WTC11 (cell line): ENCODE results near the gene MDM1. TPM values are rescaled to one million over a fixed set of nuclear protein-coding genes. Genes with fewer than 3 reads are reported as not detected.

Experiments
- ATAC-seq: fragments of 200-7000 bp; cut with Tn5 transposase; 2 replicates; pipeline ENCODE4 v1.10.0; 2021; ENCODE audit warnings: mild to moderate bottlenecking, moderate library complexity
- CTCF ChIA-PET: fragments of 300-600 bp; sonication (Branson Sonifier 250); formaldehyde crosslinking; loops from one replicate; lab custom pipeline; 2021; ENCODE audit warnings: antibody characterized with exemption; lab: Charles Lee
- POLR2A ChIA-PET: fragments of 350-600 bp; sonication (Branson Sonifier 250); formaldehyde crosslinking; loops from one replicate; lab custom pipeline; 2021; ENCODE audit warnings: antibody characterized with exemption; lab: Charles Lee
- DNase-seq: peaks from one replicate; pipeline ENCODE4 v3.0.0; 2021; ENCODE audit warnings: low spot score
- H3K27ac Mint-ChIP-seq: 2 replicates; pipeline ENCODE4 v1.8.0; 2021; ENCODE audit warnings: mixed read lengths
- H3K27me3 Mint-ChIP-seq: 2 replicates; pipeline ENCODE4 v1.8.0; 2021; ENCODE audit warnings: low read depth, mild to moderate bottlenecking, moderate library complexity, mixed read lengths
- H3K36me3 Mint-ChIP-seq: 2 replicates; pipeline ENCODE4 v1.8.0; 2021; ENCODE audit warnings: mixed read lengths
- H3K4me1 Mint-ChIP-seq: 2 replicates; pipeline ENCODE4 v1.8.0; 2022; ENCODE audit warnings: mixed read lengths
- H3K4me3 Mint-ChIP-seq: 2 replicates; pipeline ENCODE4 v1.8.0; 2021; ENCODE audit warnings: mild to moderate bottlenecking, moderate library complexity, mixed read lengths
- H3K9me3 Mint-ChIP-seq: 2 replicates; pipeline ENCODE4 v1.8.0; 2021; ENCODE audit warnings: mixed read lengths
- ARID4B ChIP-seq: sonication (generic); formaldehyde crosslinking; IDR thresholded peaks from 2 replicates; pipeline ENCODE4 v1.8.0; 2023; ENCODE audit warnings: missing genetic modification reagents, mild to moderate bottlenecking, borderline replicate concordance
- CBFB ChIP-seq: sonication (generic); formaldehyde crosslinking; IDR thresholded peaks from 2 replicates; pipeline ENCODE4 v1.8.1; 2022; ENCODE audit warnings: mild to moderate bottlenecking, low read depth, missing genetic modification reagents
- E2F1 ChIP-seq: sonication (generic); formaldehyde crosslinking; IDR thresholded peaks from 2 replicates; pipeline ENCODE4 v1.8.0; 2022; ENCODE audit warnings: mild to moderate bottlenecking, missing genetic modification reagents
- FOXK1 ChIP-seq: sonication (generic); formaldehyde crosslinking; IDR thresholded peaks from 2 replicates; pipeline ENCODE4 v1.8.0; 2022; ENCODE audit warnings: mild to moderate bottlenecking, moderate library complexity, missing genetic modification reagents
- FOXP4 ChIP-seq: sonication (generic); formaldehyde crosslinking; IDR thresholded peaks from 2 replicates; pipeline ENCODE4 v1.8.0; 2022; ENCODE audit warnings: mild to moderate bottlenecking, missing genetic modification reagents
- KAT7 ChIP-seq: sonication (generic); formaldehyde crosslinking; IDR thresholded peaks from 2 replicates; pipeline ENCODE4 v1.8.1; 2023; ENCODE audit warnings: missing genetic modification reagents, mild to moderate bottlenecking, borderline replicate concordance
- NFYB ChIP-seq: sonication (generic); formaldehyde crosslinking; conservative IDR thresholded peaks from 2 replicates; pipeline ENCODE4 v1.8.0; 2022; ENCODE audit warnings: low read depth, missing genetic modification reagents
- NR3C1 ChIP-seq: sonication (generic); formaldehyde crosslinking; conservative IDR thresholded peaks from 2 replicates; pipeline ENCODE4 v1.8.1; 2023; ENCODE audit warnings: low read depth, mild to moderate bottlenecking, missing genetic modification reagents
- ZNF138 ChIP-seq: sonication (generic); formaldehyde crosslinking; conservative IDR thresholded peaks from 2 replicates; pipeline ENCODE4 v1.8.1; 2022; ENCODE audit warnings: mild to moderate bottlenecking, moderate library complexity, missing genetic modification reagents
- ZNF219 ChIP-seq: sonication (generic); formaldehyde crosslinking; IDR thresholded peaks from 2 replicates; pipeline ENCODE4 v1.8.0; 2023; ENCODE audit warnings: missing genetic modification reagents, mild to moderate bottlenecking, borderline replicate concordance
- ZNF281 ChIP-seq: sonication (generic); formaldehyde crosslinking; IDR thresholded peaks from 2 replicates; pipeline ENCODE4 v1.8.0; 2023; ENCODE audit warnings: mild to moderate bottlenecking, missing genetic modification reagents
- total RNA-seq: library from RNA; stranded (reverse); gene quantifications from 3 replicates; pipeline ENCODE4 v1.2.3, GENCODE V29; 2021
- TF ChIP-seq, protein P1 (sequence below): sonication (generic); formaldehyde crosslinking; IDR thresholded peaks from 2 replicates; pipeline ENCODE4 v1.8.1; 2023; ENCODE audit warnings: mild to moderate bottlenecking, missing genetic modification reagents, borderline replicate concordance
- TF ChIP-seq, protein P2 (sequence below): fragments of 250-450 bp; sonication (Bioruptor Pico); conservative IDR thresholded peaks from 2 replicates; pipeline ENCODE4 v1.9.0; 2021; ENCODE audit warnings: mild to moderate bottlenecking

MDM1 gene
- total RNA-seq, 1 experiment from 2014 or later: 9.1 TPM

DNA sequence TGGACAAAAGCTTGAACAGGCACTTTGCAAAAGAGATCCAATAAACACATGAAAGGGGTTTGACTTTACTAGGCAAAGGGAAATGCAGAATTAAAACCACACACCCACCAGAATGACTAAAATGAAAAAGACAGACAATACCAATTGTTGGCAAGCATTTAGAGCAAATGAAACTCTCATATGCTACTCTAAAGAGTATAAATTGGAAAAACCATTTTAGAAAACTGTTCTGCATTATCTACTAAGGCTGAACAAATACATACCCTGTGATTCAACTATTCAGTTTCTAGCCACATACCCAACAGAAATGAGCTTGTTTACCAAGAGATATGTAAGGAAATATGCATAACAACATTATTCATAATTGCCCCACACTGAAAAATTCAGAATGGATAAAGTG, 70.3 kb downstream of the MDM1 start:
- ChIA-PET CTCF (no interaction called here), POLR2A (no interaction called here)
- H3K27ac Mint-ChIP-seq: no peak overlapping the region
- H3K4me3 Mint-ChIP-seq: no peak overlapping the region
- no peaks in the 10 kb centered on the region for H3K36me3 Mint-ChIP-seq
- DNase-seq (no peak), ATAC-seq (no peak)
- no peaks in the 10 kb centered on the region for H3K9me3 Mint-ChIP-seq
- no peak for TF ChIP-seq ZNF219 (CRISPR knock-in tag)
- no peak for TF ChIP-seq CBFB (CRISPR knock-in tag)
- no peak for TF ChIP-seq ZNF138 (CRISPR knock-in tag)
- TF ChIP-seq NFYB: no peak
- peaks cover 17% of the 10 kb centered on the region for H3K4me1 Mint-ChIP-seq
- no peaks in the 10 kb centered on the region for H3K27me3 Mint-ChIP-seq

DNA sequence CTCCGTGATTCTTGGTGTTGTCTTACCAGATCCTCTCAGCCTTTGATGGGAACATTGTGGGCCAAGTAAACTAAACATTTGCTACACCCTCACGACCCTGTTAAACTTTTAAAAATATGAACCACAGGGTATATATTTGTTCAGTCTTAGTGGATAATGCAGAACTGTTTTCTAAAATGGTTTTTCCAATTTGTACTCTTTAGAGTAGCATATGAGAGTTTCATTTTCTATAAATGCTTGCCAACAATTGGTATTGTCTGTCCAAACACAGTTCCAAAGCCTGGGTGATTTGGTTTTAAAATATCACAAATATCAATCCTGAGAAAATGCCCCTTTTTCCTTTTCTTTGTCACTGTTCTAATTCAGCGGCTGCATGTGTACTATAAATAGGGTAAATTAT, 72.0 kb downstream of the MDM1 start:
- DNase-seq (no peak), ATAC-seq (no peak)
- H3K4me3 Mint-ChIP-seq: no peak overlapping the region
- H3K27me3 Mint-ChIP-seq: no peaks in the 10 kb centered on the region
- H3K27ac Mint-ChIP-seq: no peak overlapping the region
- no peaks in the 10 kb centered on the region for H3K36me3 Mint-ChIP-seq
- ChIA-PET POLR2A (no interaction called here), CTCF (no interaction called here)
- TF ChIP-seq ZNF281 (CRISPR knock-in tag) (no peak), NR3C1 (CRISPR knock-in tag) (no peak), E2F1 (CRISPR knock-in tag) (no peak), ZNF138 (CRISPR knock-in tag) (no peak), FOXP4 (no peak)
- TF ChIP-seq, protein P1, sequence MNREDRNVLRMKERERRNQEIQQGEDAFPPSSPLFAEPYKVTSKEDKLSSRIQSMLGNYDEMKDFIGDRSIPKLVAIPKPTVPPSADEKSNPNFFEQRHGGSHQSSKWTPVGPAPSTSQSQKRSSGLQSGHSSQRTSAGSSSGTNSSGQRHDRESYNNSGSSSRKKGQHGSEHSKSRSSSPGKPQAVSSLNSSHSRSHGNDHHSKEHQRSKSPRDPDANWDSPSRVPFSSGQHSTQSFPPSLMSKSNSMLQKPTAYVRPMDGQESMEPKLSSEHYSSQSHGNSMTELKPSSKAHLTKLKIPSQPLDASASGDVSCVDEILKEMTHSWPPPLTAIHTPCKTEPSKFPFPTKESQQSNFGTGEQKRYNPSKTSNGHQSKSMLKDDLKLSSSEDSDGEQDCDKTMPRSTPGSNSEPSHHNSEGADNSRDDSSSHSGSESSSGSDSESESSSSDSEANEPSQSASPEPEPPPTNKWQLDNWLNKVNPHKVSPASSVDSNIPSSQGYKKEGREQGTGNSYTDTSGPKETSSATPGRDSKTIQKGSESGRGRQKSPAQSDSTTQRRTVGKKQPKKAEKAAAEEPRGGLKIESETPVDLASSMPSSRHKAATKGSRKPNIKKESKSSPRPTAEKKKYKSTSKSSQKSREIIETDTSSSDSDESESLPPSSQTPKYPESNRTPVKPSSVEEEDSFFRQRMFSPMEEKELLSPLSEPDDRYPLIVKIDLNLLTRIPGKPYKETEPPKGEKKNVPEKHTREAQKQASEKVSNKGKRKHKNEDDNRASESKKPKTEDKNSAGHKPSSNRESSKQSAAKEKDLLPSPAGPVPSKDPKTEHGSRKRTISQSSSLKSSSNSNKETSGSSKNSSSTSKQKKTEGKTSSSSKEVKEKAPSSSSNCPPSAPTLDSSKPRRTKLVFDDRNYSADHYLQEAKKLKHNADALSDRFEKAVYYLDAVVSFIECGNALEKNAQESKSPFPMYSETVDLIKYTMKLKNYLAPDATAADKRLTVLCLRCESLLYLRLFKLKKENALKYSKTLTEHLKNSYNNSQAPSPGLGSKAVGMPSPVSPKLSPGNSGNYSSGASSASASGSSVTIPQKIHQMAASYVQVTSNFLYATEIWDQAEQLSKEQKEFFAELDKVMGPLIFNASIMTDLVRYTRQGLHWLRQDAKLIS (CRISPR knock-in tag): no peak
- peaks cover 17% of the 10 kb centered on the region for H3K4me1 Mint-ChIP-seq
- no peaks in the 10 kb centered on the region for H3K9me3 Mint-ChIP-seq

DNA sequence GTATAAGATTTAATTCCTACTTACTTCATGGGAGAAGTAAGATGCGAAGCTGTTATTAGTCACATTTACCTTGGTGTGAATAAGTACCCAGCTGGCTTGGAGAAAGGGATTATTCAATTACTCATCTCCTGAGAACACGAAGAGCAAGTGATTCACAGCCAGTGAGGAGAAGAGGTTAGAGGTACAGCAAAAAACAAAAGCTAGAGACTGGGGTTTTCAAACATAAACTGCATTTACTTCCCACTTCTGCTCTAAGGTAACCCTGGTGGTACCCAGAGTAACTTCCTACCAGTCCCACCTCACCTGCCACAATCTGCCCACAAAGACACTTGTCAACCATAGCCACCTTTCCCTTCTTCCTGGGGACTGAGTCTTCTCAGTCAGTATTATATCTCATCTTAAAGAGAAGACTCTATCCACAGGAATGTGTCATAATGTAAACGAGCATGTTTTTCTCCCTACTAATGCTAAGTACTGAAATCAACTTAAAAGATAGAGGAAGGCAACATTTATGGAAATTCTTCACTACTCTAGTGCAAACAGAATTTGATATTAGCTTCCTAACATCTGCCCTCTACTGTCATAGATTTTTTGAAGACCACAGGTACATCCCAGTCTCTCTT, 72.7 kb downstream of the MDM1 start:
- H3K27me3 Mint-ChIP-seq: no peaks in the 10 kb centered on the region
- no peaks in the 10 kb centered on the region for H3K9me3 Mint-ChIP-seq
- H3K4me3 Mint-ChIP-seq: no peak overlapping the region
- peaks cover 17% of the 10 kb centered on the region for H3K4me1 Mint-ChIP-seq
- no peaks in the 10 kb centered on the region for H3K36me3 Mint-ChIP-seq
- DNase-seq (no peak), ATAC-seq (no peak; the same call in 1 of the 2 replicates)
- no peak overlapping the region for H3K27ac Mint-ChIP-seq
- ChIA-PET POLR2A (no interaction called here), CTCF (no interaction called here)
- TF ChIP-seq, protein P2, sequence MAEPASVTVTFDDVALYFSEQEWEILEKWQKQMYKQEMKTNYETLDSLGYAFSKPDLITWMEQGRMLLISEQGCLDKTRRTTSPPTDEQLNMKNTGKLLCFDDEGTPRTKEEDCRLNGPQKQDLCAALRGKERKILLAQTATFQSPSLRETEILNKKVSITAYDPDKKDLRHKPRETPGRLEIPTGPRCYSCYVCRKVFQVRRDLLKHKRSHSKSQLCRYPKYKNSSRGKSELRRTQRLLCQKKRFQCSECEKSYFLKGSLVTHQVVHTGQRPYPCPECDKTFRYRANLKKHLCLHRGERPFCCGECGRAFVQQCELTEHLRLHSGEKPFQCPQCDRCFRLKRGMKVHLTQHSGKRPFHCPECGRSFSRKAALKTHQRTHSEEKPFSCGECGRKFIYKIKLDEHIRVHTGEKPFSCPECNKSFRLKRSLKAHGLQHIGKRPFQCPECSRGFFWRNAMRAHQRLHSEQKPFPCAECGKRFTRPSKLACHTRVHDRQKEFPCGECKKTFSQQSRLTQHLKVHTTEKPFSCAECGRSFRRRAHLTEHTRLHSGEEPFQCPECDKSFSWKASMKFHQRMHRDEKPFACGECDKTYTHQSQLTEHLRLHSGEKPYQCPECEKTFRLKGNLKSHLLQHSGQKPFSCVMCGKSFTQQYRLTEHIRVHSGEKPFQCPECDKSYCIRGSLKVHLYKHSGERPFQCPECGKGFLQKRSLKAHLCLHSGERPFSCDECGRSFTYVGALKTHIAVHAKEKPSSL (CRISPR knock-in tag): no peak
- TF ChIP-seq KAT7 (CRISPR knock-in tag) (no peak), FOXK1 (CRISPR knock-in tag) (no peak), ARID4B (CRISPR knock-in tag) (no peak)
